Measurements from ENCODE around the gene FYTTD1.

DNA sequence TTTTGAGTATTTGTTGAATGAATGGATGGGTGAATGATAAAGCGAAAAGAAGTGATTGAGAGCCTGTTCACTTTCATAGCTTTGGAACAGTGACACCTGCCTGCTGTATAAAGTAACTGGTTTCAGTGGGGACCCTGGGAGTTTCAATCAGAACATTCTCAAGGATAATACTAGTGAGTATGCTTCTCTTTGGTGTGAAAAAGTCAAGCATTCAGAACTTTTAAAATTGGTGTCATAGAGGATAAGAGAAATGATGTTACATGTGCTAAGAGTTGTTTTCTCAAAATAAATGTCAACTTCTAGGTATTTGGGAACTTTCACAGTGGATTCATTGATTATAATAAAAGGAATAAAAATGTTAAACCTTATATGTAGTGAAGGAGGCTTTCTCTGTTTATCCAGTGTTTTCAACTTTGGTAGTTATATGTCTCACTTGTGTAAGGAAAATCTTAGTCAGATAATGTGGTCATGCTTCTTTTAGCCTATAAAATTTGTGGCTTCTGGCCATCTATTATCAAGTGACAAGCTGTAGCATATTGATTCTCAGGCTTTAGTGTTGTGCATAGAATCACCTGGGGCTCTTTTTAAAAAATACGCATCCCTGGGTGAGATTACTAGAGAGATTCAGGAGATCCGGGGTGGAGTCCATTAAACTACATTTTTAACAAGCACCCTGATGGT is 53.2 kb downstream of the FYTTD1 start:
- TF ChIP-seq, protein P1, sequence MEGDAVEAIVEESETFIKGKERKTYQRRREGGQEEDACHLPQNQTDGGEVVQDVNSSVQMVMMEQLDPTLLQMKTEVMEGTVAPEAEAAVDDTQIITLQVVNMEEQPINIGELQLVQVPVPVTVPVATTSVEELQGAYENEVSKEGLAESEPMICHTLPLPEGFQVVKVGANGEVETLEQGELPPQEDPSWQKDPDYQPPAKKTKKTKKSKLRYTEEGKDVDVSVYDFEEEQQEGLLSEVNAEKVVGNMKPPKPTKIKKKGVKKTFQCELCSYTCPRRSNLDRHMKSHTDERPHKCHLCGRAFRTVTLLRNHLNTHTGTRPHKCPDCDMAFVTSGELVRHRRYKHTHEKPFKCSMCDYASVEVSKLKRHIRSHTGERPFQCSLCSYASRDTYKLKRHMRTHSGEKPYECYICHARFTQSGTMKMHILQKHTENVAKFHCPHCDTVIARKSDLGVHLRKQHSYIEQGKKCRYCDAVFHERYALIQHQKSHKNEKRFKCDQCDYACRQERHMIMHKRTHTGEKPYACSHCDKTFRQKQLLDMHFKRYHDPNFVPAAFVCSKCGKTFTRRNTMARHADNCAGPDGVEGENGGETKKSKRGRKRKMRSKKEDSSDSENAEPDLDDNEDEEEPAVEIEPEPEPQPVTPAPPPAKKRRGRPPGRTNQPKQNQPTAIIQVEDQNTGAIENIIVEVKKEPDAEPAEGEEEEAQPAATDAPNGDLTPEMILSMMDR (IDR thresholded peaks at IDR 0.05) = no peak
- TF ChIP-seq JUN (CRISPR knock-in tag; IDR thresholded peaks at IDR 0.05) (no peak), NFYB (CRISPR knock-in tag; conservative IDR thresholded peaks at IDR 0.05; ENCODE audit: low read depth) (no peak), ZNF396 (CRISPR knock-in tag; IDR thresholded peaks at IDR 0.05; ENCODE audit: borderline replicate concordance) (no peak)
